MCF 10A (cell line): ENCODE measurements around the gene RGPD3. TPM values are rescaled to one million over a fixed set of nuclear protein-coding genes. Genes with fewer than 3 reads are reported as not detected.
"Not testable (repeated sequence)": the region's sequence is repeated elsewhere in the genome, so short reads cannot be mapped to it uniquely, and the experiment has no call there.

Experiments
- BruUV-seq: library from RNA; stranded (reverse); fragments of 400-500 nt; replicated peaks from 2 replicates; lab custom pipeline; 2021; lab: Mats Ljungman, UMichigan
- CTCF ChIA-PET: fragments of 300-600 bp; sonication (Branson Sonifier 250); formaldehyde crosslinking; extraction: SDS; loops from one replicate; lab custom pipeline; 2021; ENCODE audit warnings: antibody characterized with exemption, inconsistent platforms; lab: Yijun Ruan, JAX
- POLR2A ChIA-PET: fragments of 300-600, 350-650 bp; sonication (Branson Sonifier 250); formaldehyde crosslinking; extraction: SDS; loops from one replicate; lab custom pipeline; 2020; ENCODE audit warnings: antibody characterized with exemption, inconsistent platforms; lab: Yijun Ruan, JAX
- DNase-seq: peaks from one replicate; pipeline ENCODE4 v3.0.0-alpha.2; 2018; ENCODE audit not compliant: unreplicated experiment
- H3K27ac Mint-ChIP-seq: one replicate; pipeline ENCODE4 v1.8.0; 2022; ENCODE audit warnings: mild to moderate bottlenecking, low read depth, mixed read lengths; ENCODE audit not compliant: unreplicated experiment
- H3K27me3 Mint-ChIP-seq: one replicate; pipeline ENCODE4 v1.8.0; 2022; ENCODE audit warnings: mixed read lengths; ENCODE audit not compliant: insufficient read depth, unreplicated experiment
- H3K36me3 Mint-ChIP-seq: one replicate; pipeline ENCODE4 v1.8.0; 2022; ENCODE audit warnings: mild to moderate bottlenecking, moderate library complexity, mixed read lengths; ENCODE audit not compliant: insufficient read depth, unreplicated experiment
- H3K4me1 Mint-ChIP-seq: one replicate; pipeline ENCODE4 v1.8.0; 2022; ENCODE audit warnings: mixed read lengths; ENCODE audit not compliant: insufficient read depth, unreplicated experiment
- H3K4me3 Mint-ChIP-seq: one replicate; pipeline ENCODE4 v1.8.0; 2022; ENCODE audit warnings: mild to moderate bottlenecking, moderate library complexity, mixed read lengths; ENCODE audit not compliant: unreplicated experiment
- H3K9me3 Mint-ChIP-seq: one replicate; pipeline ENCODE4 v1.8.0; 2022; ENCODE audit warnings: mixed read lengths; ENCODE audit not compliant: unreplicated experiment
- intact Hi-C: fragments of 100-400 bp; cut with micrococcal nuclease; formaldehyde crosslinking; loops from 2 replicates; pipeline ENCODE4 v1.14.1; 2022
- total RNA-seq: library from RNA; stranded (reverse); gene quantifications from 2 replicates; pipeline ENCODE4 v1.2.3, GENCODE V29; 2022

RGPD3 gene
- total RNA-seq, 1 experiment from 2014 or later = not detected

DNA sequence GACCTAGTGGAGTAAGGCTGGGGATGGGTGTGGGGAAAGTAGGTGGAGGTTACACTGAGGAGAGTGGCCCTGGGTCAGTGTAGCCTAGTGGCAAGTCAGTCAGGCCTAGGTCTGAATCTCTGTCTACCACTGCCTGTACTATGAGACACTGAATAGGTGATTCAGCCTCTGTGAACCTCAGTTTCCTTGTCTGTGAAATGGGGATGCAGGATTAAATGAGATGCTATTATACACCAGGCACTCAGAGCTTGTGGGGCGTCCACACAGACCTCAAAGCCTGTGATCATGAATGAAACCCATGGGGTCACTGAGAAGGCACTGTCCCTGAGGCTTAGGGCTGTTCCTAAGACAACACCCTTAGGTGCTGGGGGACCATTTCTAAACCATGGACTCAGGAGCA, 30.3 kb upstream of the RGPD3 start:
- BruUV-seq, H3K4me1 Mint-ChIP-seq, H3K27ac Mint-ChIP-seq, DNase-seq, H3K4me3 Mint-ChIP-seq, H3K27me3 Mint-ChIP-seq, POLR2A ChIA-PET, H3K9me3 Mint-ChIP-seq, intact Hi-C loops, CTCF ChIA-PET, H3K36me3 Mint-ChIP-seq: not testable (repeated sequence)

- H3K36me3 Mint-ChIP-seq, H3K27me3 Mint-ChIP-seq, BruUV-seq, intact Hi-C loops, POLR2A ChIA-PET, H3K27ac Mint-ChIP-seq, DNase-seq, H3K9me3 Mint-ChIP-seq, H3K4me1 Mint-ChIP-seq, H3K4me3 Mint-ChIP-seq, CTCF ChIA-PET: not testable (repeated sequence)
These were observed 24.7 kb upstream of the RGPD3 start for GRCh38 chr2:106492913-106493312.

GRCh38 chr2:106492399-106492798, 24.2 kb upstream of the RGPD3 start:
- H3K36me3 Mint-ChIP-seq, BruUV-seq, H3K27ac Mint-ChIP-seq, H3K27me3 Mint-ChIP-seq, POLR2A ChIA-PET, intact Hi-C loops, CTCF ChIA-PET, H3K4me1 Mint-ChIP-seq, DNase-seq, H3K4me3 Mint-ChIP-seq, H3K9me3 Mint-ChIP-seq: not testable (repeated sequence)

DNA sequence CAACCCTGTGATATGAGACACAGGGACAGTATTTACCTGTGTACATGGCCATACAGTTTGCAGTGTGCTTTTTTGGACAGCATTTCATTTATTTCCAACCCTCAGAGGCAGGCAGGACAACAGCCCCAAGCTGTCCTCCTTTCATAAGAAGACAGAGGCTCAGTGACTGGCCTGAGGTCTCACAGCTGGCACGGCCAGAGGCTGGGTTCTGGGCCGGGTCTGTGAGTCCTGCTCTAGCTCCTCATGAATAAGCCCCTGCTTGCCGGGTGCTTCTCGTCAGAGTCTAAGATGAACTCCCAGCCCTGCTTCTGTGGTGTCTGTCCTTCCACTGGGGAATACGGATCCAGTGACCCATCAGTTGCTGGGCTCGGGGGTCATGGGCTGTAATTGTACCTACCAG, 21.5 kb upstream of the RGPD3 start:
- H3K36me3 Mint-ChIP-seq, H3K27ac Mint-ChIP-seq, H3K27me3 Mint-ChIP-seq, POLR2A ChIA-PET, H3K9me3 Mint-ChIP-seq, CTCF ChIA-PET, DNase-seq, BruUV-seq, intact Hi-C loops, H3K4me3 Mint-ChIP-seq, H3K4me1 Mint-ChIP-seq: not testable (repeated sequence)

DNA sequence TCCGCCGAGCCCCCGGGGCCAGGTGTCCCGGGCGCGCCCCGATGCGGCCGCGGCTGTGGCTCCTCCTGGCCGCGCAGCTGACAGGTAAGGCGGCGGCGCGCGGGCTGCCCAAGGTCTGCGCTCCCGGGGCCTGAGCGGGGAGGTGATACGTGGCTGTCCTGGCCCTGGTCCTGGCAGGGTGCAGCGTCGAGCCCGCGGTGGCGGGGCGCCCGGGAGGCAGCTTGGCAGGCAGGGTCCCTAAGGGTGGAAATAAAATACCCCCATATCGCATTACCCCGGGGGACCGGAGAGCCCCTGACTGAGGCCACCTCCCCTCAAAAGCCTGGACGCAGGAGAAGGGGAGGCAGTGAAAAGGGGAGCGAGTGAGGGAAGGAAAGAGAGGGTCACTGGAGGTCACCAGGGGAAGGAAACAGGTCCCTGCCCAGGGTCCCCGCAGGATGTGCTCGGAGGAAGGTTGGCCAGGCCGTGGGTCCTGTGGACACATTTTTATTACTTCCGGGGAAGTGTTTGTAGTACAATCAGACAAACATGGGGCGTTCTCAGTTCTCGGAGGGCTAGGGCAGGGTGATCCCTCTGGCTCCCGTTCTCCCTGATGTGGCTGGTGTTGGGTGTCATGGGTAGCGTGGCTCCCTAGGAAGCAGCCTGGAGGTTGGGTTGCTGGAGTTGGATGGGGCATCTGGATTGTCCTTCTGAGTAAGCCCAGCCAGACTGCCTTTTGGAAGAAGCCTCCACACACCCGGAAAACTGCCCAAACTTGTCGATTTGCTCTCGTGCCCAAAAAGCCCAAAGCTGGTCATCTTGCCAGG, 19.4 kb upstream of the RGPD3 start:
- BruUV-seq, H3K4me1 Mint-ChIP-seq, H3K27me3 Mint-ChIP-seq, DNase-seq, H3K9me3 Mint-ChIP-seq, intact Hi-C loops, H3K4me3 Mint-ChIP-seq, CTCF ChIA-PET, H3K27ac Mint-ChIP-seq, H3K36me3 Mint-ChIP-seq, POLR2A ChIA-PET: not testable (repeated sequence)

DNA sequence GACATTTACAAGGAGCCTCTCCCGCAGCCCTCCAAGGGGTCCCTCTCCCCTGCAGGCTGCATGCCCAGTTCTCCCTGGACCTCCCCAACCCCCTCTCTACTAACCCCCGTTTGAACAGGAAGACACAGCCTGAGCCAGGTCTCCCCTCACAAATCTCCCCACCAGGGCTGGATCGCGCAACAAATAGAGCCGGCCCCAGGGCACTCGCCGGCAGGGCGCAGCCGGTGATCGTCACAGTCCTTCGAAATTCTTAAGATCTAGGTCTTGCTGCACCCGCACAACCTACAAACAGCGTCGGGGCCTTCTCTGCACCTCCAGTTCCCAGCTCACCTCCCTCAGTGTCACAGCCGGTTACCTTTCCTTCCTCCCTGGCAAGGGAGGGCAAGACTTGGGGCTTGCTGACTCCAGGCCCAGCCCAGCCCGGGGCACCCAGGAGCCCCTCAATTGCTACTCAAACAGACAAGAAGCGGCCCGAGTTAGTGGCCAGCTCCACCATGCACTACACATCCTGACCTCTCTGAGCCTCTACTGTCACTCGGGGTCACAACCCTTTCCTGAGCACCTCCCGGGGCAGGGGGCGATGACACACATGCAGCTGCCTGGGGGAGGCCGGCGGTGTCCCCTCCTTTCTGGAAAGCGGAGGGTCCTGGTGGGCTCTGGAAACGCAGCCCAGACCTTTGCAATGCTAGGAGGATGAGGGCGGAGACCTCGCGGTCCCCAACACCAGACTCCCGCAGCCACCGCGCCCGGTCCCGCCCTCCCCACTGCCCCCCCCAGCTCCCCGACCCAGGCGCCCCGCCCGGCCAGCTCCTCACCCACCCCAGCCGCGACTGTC, 18.6 kb upstream of the RGPD3 start, which contains the start of gene CD8B2:
Gene CD8B2 (plus strand): TSS at position 814 of the 835 bp plus-strand sequence. CDS start 63 bp downstream, outside the sequence.
- DNase-seq, POLR2A ChIA-PET, H3K27ac Mint-ChIP-seq, H3K27me3 Mint-ChIP-seq, H3K4me3 Mint-ChIP-seq, H3K4me1 Mint-ChIP-seq, H3K36me3 Mint-ChIP-seq, intact Hi-C loops, BruUV-seq, H3K9me3 Mint-ChIP-seq: not testable (repeated sequence)
- CTCF ChIA-PET = interaction anchor here (0.7 kb wide), 1 partner anchor 551 kb away, joined by 3 read pairs; no protein-coding TSS in a partner anchor

GRCh38 chr2:106479563-106479962, 11.3 kb upstream of the RGPD3 start:
- H3K36me3 Mint-ChIP-seq, H3K9me3 Mint-ChIP-seq, H3K27ac Mint-ChIP-seq, BruUV-seq, H3K4me1 Mint-ChIP-seq, POLR2A ChIA-PET, intact Hi-C loops, DNase-seq, H3K27me3 Mint-ChIP-seq, H3K4me3 Mint-ChIP-seq: not testable (repeated sequence)
- CTCF ChIA-PET = interaction anchor here (0.6 kb wide), 1 partner anchor 259 kb away, joined by 3 read pairs; no protein-coding TSS in a partner anchor

GRCh38 chr2:106477647-106478046, 9.4 kb upstream of the RGPD3 start:
- H3K9me3 Mint-ChIP-seq, CTCF ChIA-PET, DNase-seq, BruUV-seq, H3K27ac Mint-ChIP-seq, intact Hi-C loops, H3K27me3 Mint-ChIP-seq, H3K4me3 Mint-ChIP-seq, POLR2A ChIA-PET, H3K4me1 Mint-ChIP-seq, H3K36me3 Mint-ChIP-seq: not testable (repeated sequence)
